HG02870 (cell line): ENCODE data around the gene SGCD.
A peak's percentile ranks its signal among the peaks of the same experiment; 100 is the strongest.

Experiments
- ATAC-seq: cut with Tn5 transposase; IDR thresholded peaks from one replicate; pipeline ENCODE4 v1.9.1; 2021; ENCODE audit warnings: mild to moderate bottlenecking, moderate library complexity; ENCODE audit not compliant: unreplicated experiment

The SGCD gene

GRCh38 chr5:156359476-156359875, 32.5 kb downstream of the SGCD start:
- no peak for ATAC-seq

GRCh38 chr5:156361436-156362109, 34.6 kb downstream of the SGCD start:
- ATAC-seq: no peak

GRCh38 chr5:156363861-156364260, 36.9 kb downstream of the SGCD start:
- ATAC-seq: no peak

DNA sequence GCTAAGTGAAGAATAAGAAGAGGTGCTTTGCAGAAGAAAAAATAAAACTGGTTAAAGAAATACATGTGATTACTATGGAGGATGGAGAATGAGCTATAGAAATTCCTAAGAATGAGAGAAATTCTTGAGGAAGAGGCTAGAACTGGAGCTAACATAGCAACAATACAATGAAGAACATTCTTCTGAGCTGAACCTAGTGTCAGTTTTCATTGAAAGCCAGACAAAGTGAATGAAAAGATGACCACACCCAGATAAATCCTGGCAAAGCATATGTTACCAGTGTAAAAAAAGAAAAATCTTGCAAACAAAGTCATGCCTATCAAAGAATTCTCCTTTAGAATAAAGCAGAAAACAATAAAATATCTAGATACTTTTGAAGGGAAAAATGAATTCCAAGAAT, 39.6 kb downstream of the SGCD start:
- no peak for ATAC-seq

DNA sequence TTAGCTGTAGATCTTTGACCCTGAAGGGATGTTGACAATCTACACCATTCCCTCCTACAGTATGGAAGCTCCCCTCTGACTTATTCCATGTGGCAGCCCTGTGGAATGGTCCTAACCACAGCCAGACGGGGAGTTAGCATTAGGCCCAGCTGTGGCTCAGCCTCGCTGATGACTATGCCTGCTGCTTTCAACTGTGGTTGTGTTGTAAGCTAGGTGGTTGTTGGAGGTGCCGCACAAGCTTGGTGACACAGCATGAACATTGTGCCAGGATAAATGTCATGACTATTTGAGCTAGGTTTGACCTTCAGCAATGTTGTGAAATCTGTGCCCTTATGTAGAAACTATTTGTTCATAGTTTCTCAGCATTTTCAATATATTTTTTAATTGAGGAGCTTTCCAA, 40.6 kb downstream of the SGCD start:
- no peak for ATAC-seq

DNA sequence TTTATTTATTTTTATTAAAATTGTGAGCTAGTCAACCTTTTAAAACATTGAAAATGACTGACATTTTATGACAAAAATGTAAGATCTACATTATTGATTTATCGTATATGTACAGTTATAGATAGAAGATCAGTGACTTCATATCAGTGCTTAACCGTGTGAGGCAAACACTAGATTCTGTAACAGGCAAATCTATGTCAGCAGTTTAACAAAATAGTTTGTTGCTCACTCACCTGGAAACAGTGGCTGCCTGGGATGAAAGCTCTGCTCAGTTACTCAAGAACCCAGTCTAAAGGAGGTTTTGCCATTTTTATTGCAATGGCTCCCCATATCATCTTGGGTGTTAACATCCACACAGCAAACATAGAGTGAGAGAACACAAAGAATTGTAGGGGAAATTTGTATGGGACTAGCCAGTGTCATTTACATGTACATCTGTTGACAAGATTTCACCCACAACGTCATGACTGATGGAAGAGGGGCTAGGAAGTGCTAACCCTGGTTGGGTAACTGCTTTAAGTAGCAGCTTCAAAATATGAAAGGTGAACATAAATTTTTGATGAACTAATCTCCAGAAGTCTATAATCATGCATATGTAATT, 49.0 kb downstream of the SGCD start:
- ATAC-seq: no peak

GRCh38 chr5:156376751-156377150, 49.8 kb downstream of the SGCD start:
- ATAC-seq: peak; percentile 44

DNA sequence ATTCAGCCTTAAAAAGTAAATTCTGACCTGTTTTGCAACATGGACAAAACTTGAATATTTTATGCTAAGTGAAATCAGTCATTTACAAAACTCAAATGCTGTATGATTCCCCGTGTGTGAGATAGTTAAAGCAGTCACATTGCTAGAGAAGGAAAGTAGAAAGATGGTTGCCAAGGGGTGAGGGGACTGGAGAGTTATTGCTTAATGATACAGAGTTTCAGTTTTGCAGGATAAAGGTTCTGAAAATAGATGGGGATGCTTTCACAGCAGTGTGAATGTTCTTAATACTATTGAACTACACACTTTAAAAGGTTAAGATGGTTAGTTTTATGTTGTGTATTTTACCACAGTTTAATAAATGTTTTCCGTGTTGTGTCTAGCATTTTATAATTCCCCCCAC, 51.2 kb downstream of the SGCD start:
- no peak for ATAC-seq

- ATAC-seq: no peak
Observed at GRCh38 chr5:156379206-156379605, 52.2 kb downstream of the SGCD start.

DNA sequence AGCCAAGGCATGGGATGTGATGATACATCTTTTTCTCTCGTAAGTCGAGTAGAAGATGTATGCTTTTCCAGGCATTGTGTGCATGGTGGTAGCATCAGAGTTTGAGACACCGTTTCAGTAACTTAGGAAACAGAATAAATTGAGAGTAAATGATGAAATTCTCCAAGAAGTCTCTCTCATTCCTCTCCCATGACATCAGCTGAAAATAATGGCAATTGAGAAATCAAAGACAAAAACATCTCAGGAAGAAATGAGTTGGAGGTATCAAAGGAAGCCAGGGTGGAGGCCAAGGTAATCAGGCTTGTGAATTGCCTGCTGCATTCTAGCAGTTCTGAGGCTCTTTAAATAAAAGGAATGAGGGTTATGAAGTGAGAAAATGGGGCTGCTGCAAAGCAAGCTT, 53.9 kb downstream of the SGCD start:
- ATAC-seq: no peak

- ATAC-seq: no peak
Observed at GRCh38 chr5:156383510-156384265, 56.7 kb downstream of the SGCD start.

- ATAC-seq: no peak
Observed at GRCh38 chr5:156385416-156385815, 58.5 kb downstream of the SGCD start.

DNA sequence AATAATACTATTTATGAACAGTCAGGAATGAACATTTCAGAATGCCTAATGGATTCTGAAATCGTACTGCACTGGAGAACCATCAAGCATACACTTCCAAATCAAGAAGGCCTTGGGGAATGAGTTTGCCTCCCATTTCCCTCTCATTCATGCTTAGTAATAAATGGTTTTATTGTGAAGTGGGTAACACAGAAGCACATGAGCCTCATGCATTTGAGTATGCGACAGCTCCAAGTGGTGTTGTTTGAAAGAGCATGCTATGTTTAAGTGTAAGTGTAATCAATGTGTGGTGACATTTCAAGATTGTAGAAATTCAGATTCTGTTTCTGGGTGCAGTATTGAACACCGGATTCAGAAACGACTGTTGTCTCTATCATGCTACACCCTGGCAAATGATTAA, 60.0 kb downstream of the SGCD start:
- ATAC-seq: no peak

- ATAC-seq: no peak
Observed at GRCh38 chr5:156387391-156387790, 60.4 kb downstream of the SGCD start.

GRCh38 chr5:156388233-156388632, 61.3 kb downstream of the SGCD start:
- ATAC-seq: no peak

- no peak for ATAC-seq
Observed at GRCh38 chr5:156391139-156391538, 64.2 kb downstream of the SGCD start.

- no peak for ATAC-seq
Observed at GRCh38 chr5:156393980-156394379, 67.0 kb downstream of the SGCD start.

GRCh38 chr5:156394642-156395305, 67.8 kb downstream of the SGCD start:
- no peak for ATAC-seq

DNA sequence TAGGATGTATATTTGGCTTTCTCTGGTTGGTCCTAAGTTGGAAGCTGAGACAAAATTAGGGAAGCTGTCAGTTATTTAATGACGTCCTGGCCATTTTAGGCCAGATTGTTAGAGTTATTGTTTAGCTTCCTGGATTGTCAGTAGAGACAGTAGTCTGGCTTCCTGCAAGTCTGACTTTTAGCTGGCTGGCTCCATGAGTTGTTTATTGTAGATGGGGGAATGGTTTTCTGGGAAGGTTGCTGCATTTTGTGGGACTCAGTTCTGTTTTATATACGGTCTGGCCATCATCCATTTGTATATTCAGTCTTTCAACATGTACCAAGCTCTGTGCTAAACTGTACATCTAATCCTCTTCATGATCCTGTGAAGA, 68.3 kb downstream of the SGCD start:
- ATAC-seq: no peak

- ATAC-seq: no peak
Observed at GRCh38 chr5:156396063-156396829, 69.3 kb downstream of the SGCD start.

GRCh38 chr5:156396830-156397081, 69.8 kb downstream of the SGCD start:
- ATAC-seq: no peak
